ENCODE results near the gene RGS5.

DNA sequence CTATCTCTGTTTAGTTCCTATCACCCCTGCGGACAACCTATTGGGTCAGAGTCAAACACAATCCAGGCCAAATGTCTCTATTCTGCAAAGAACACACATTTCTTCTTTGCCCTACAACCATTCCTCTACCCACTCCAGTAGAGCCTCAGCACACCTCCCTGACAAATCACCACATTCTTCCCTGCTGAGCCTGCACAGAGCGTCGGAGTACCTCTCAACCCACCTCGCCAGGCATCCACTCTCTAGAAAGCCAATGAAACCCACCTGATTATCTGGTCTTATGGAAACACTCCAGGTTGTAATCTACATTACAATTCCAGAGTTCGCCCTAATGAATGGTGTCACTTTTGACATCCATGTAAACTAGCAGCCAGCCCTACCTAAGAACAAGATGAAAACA, 47.1 kb downstream of the RGS5 start:
- TF ChIP-seq CTCF (IDR thresholded peaks at IDR 0.05): no peak
- TF ChIP-seq POLR2AphosphoS5 (IDR thresholded peaks at IDR 0.05; ENCODE audit: insufficient read depth in 1 of 2, low read depth in 1 of 2): no peak
- TF ChIP-seq POLR2A (IDR thresholded peaks at IDR 0.05): no peak
